ENCODE data around the gene MAB21L1. TPM values are rescaled to one million over a fixed set of nuclear protein-coding genes. Genes with fewer than 3 reads are reported as not detected.

MAB21L1 gene
- total and polyA plus RNA-seq, 2 of the 8 experiments (the other 6 are each of a cell fraction or from before 2014, with no cell fraction given), result not detected

DNA sequence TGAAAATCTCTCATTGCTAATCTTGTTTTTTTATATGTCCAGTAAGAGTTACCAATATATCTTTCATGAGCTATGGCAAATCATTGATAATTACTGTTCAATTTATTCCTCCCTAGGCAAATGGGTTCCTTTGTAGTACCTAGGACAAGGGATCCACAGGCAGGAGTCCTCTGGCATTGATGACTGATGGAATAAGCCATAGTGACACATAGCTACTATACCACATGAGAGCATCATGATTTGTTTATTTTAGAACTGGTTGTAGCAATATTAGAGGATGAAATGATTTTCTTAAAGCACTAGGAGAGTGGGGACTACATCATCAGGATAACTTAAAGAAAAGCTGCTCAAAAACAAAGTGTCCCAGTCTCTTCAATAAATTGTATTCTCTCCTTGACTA is 21.7 kb upstream of the MAB21L1 start:
- no peak for DNase-seq (ENCODE audit: low read depth in 1 of 2, low spot score in 2 of 2)
- no peaks in the 10 kb centered on the region for H3K9me3 ChIP-seq (ENCODE audit: insufficient read depth in 2 of 2, low read depth in 1 of 2, low read length in 1 of 2)
- H3K4ac ChIP-seq (replicated peaks; ENCODE audit: insufficient read length, low read depth, low read length), result no peak overlapping the region
- no peak overlapping the region for H2BK12ac ChIP-seq (ENCODE audit: low read depth, low read length)
- no peak overlapping the region for H3K23ac ChIP-seq (ENCODE audit: insufficient read length)
- no peaks in the 10 kb centered on the region; a peak in 1 of 7 replicates for H3K4me1 ChIP-seq (replicated peaks in 1 of 4; ENCODE audit: control insufficient read depth in 3 of 4, insufficient read depth in 4 of 4, low read length in 3 of 4)
- no peaks in the 10 kb centered on the region for H3K23me2 ChIP-seq (ENCODE audit: low read depth, low read length)
- H2BK20ac ChIP-seq (ENCODE audit: low read length), result no peak overlapping the region
- no peak overlapping the region for H3K18ac ChIP-seq (ENCODE audit: extremely low read depth, low read length)
- no peaks in the 10 kb centered on the region for H3K36me3 ChIP-seq (ENCODE audit: control insufficient read depth in 2 of 4, insufficient read depth in 4 of 4, low read length in 3 of 4)
- no peaks in the 10 kb centered on the region for H3K27me3 ChIP-seq (replicated peaks in 1 of 4; ENCODE audit: control insufficient read depth in 3 of 4, extremely low read depth in 1 of 4, insufficient read depth in 3 of 4, low read length in 3 of 4)
- no peak overlapping the region for H2BK120ac ChIP-seq (replicated peaks; ENCODE audit: low read depth, low read length)
- H2BK5ac ChIP-seq (ENCODE audit: low read depth, low read length), result no peak overlapping the region
- no peak for FAIRE-seq
- H3K14ac ChIP-seq (ENCODE audit: insufficient read length), result no peak overlapping the region
- CTCF ChIA-PET (ENCODE audit: partially characterized antibody), result no interaction called here
- no peak overlapping the region for H4K8ac ChIP-seq (ENCODE audit: extremely low read depth, insufficient read depth, low read length)
- no peaks in the 10 kb centered on the region for H4K20me1 ChIP-seq (replicated peaks in 1 of 2; ENCODE audit: control insufficient read depth in 1 of 2, insufficient read depth in 2 of 2, low read length in 2 of 2)
- H4K5ac ChIP-seq (ENCODE audit: insufficient read length, low read depth, low read length), result no peak overlapping the region
- no peak overlapping the region for H3K4me2 ChIP-seq (ENCODE audit: insufficient read depth in 1 of 2, low read depth in 2 of 2, low read length in 2 of 2)
- H3K79me2 ChIP-seq (ENCODE audit: control insufficient read depth in 1 of 2, insufficient read depth in 2 of 2, low read length in 2 of 2), result no peaks in the 10 kb centered on the region
- no peak overlapping the region for H3K9ac ChIP-seq (replicated peaks in 1 of 4; ENCODE audit: extremely low read depth in 1 of 4, low read depth in 3 of 4, low read length in 3 of 4)
- H3K79me1 ChIP-seq (ENCODE audit: low read depth, low read length), result no peaks in the 10 kb centered on the region
- H3K4me3 ChIP-seq (ENCODE audit: extremely low read depth in 1 of 4, insufficient read depth in 2 of 4, low read depth in 3 of 4, low read length in 4 of 4), result no peak overlapping the region
- H2BK15ac ChIP-seq (ENCODE audit: low read length), result no peak overlapping the region
- H2AFZ ChIP-seq (ENCODE audit: low read length), result no peak overlapping the region
- H4K91ac ChIP-seq (replicated peaks; ENCODE audit: insufficient read length, low read length), result no peak overlapping the region
- H3K27ac ChIP-seq (ENCODE audit: low read depth, low read length), result no peak overlapping the region
- no peak overlapping the region for H3K56ac ChIP-seq (replicated peaks; ENCODE audit: insufficient read length, low read depth, low read length)
- H2AK5ac ChIP-seq (ENCODE audit: low read depth, low read length), result no peak overlapping the region
- POLR2A ChIA-PET (ENCODE audit: partially characterized antibody), result no interaction called here
- no peak for TF ChIP-seq FOSL1 (IDR thresholded peaks at IDR 0.05; ENCODE audit: insufficient read depth, low read depth, low read length)
- no peak for TF ChIP-seq BRCA1 (IDR thresholded peaks at IDR 0.05; ENCODE audit: low read depth, low read length)
- no peak for TF ChIP-seq SAP30 (IDR thresholded peaks at IDR 0.05; ENCODE audit: insufficient read depth, insufficient replicate concordance, low read length)
- no peak for TF ChIP-seq MAFK (IDR thresholded peaks at IDR 0.05; ENCODE audit: low read depth, low read length)
- no peak for TF ChIP-seq SP2 (IDR thresholded peaks at IDR 0.05; ENCODE audit: low read length)
- no peak for TF ChIP-seq GTF2F1 (IDR thresholded peaks at IDR 0.05; ENCODE audit: borderline replicate concordance, low read depth, low read length)
- TF ChIP-seq EGR1 (IDR thresholded peaks at IDR 0.05; ENCODE audit: borderline replicate concordance, low read depth, low read length), result no peak
- no peak for TF ChIP-seq POLR2AphosphoS5 (IDR thresholded peaks at IDR 0.05; ENCODE audit: low read depth, low read length)
- TF ChIP-seq EP300 (IDR thresholded peaks at IDR 0.05; ENCODE audit: borderline replicate concordance in 1 of 2, low read depth in 2 of 2, low read length in 2 of 2), result no peak
- TF ChIP-seq KDM1A (IDR thresholded peaks at IDR 0.05; ENCODE audit: borderline replicate concordance, low read length), result no peak
- TF ChIP-seq, protein P1, sequence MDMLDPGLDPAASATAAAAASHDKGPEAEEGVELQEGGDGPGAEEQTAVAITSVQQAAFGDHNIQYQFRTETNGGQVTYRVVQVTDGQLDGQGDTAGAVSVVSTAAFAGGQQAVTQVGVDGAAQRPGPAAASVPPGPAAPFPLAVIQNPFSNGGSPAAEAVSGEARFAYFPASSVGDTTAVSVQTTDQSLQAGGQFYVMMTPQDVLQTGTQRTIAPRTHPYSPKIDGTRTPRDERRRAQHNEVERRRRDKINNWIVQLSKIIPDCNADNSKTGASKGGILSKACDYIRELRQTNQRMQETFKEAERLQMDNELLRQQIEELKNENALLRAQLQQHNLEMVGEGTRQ (IDR thresholded peaks at IDR 0.05; ENCODE audit: low read length), result no peak
- no peak for TF ChIP-seq POU5F1 (IDR thresholded peaks at IDR 0.05; ENCODE audit: low read depth, low read length)

Data from H1 (cell line).